Suprapubic skin (tissue), 4 donors: Measurements from ENCODE around the gene PRSS1. TPM values are rescaled to one million over a fixed set of nuclear protein-coding genes. Genes with fewer than 3 reads are reported as not detected.
"Not testable (repeated sequence)": the region's sequence is repeated elsewhere in the genome, so short reads cannot be mapped to it uniquely, and the experiment has no call there.

Experiments used
- DNase-seq, 2 donors: peaks; one replicate each; pipeline ENCODE4 v3.0.0-alpha.2; 2019; ENCODE audit warnings: low spot score in 2 of 2
- H3K27ac ChIP-seq: fragments of 200-600 bp; sonication (generic); one replicate; pipeline ENCODE4 v1.5.1; 2019
- H3K27me3 ChIP-seq: fragments of 200-600 bp; sonication (generic); one replicate; pipeline ENCODE4 v1.5.1; 2019
- H3K36me3 ChIP-seq: fragments of 200-600 bp; sonication (generic); one replicate; pipeline ENCODE4 v1.5.1; 2019
- H3K4me1 ChIP-seq: fragments of 200-600 bp; sonication (generic); one replicate; pipeline ENCODE4 v1.5.1; 2019
- H3K4me3 ChIP-seq: fragments of 200-600 bp; sonication (generic); one replicate; pipeline ENCODE4 v1.5.1; 2019; ENCODE audit warnings: mild to moderate bottlenecking
- H3K9me3 ChIP-seq: fragments of 200-600 bp; sonication (generic); one replicate; pipeline ENCODE4 v1.5.1; 2019
- EP300 ChIP-seq: sonication (generic); formaldehyde crosslinking; IDR thresholded peaks from one replicate; pipeline ENCODE4 v1.6.1; 2017; ENCODE audit warnings: antibody characterized with exemption
- POLR2A ChIP-seq, 2 donors: fragments of 450-650 bp; IDR thresholded peaks; one replicate each; pipeline ENCODE4 v1.6.1; 2017; ENCODE audit warnings: antibody characterized with exemption in 2 of 2, mild to moderate bottlenecking in 2 of 2, moderate library complexity in 2 of 2
- POLR2AphosphoS5 ChIP-seq, 3 donors: sonication (generic); formaldehyde crosslinking; IDR thresholded peaks; one replicate each; pipeline ENCODE4 v1.6.1; 2017; ENCODE audit warnings: antibody characterized with exemption in 3 of 3
- WGBS: methylation state at CpG from one replicate; pipeline ENCODE4 v1.1.5; 2018; 5-methylcytosine and 5-hydroxymethylcytosine counted together
- total RNA-seq, 4 donors: library from RNA; depleted of rRNA; stranded (reverse); fragments of >200 nt; gene quantifications; one replicate each; pipeline ENCODE4 v1.1.0, GENCODE V29; 2016
- TF ChIP-seq, protein P1 (sequence below), 2 donors: fragments of 200-600 bp in 1 of 2; fragments of 450-650 bp in 1 of 2; sonication (generic) in 1 of 2; IDR thresholded peaks; one replicate each; pipeline ENCODE4 v1.5.1; 2016 to 2019; ENCODE audit warnings: antibody characterized with exemption in 2 of 2, mild to moderate bottlenecking in 1 of 2, moderate library complexity in 1 of 2

The PRSS1 gene
- total RNA-seq, 4 donors from 2014 or later: not detected

DNA sequence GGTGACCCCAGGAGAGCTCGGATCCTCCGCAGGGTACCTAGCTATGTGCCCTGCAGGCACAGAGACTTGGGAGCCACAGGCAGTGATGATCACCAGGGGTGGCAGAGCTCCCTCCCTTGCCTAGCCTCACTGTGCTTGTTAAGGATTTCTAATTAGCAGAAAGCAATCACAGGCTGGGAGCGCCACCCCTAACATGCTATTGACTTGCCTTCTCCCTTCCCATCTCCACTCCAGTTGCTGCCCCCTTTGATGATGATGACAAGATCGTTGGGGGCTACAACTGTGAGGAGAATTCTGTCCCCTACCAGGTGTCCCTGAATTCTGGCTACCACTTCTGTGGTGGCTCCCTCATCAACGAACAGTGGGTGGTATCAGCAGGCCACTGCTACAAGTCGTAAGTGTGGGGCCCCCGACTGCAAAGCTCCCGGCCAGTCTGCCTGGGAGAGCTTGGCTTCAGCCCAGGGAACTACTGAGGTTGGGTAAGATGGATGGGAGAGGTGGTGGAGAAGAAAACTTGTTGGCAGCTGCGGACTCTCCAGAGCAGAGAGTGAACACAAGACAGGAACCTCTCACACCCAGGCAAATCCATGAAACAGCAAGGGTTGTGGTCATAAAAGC lies 1.2 kb downstream of the PRSS1 start:
- Histone ChIP-seq H3K27me3 (no peaks in the 10 kb centered on the region), H3K4me3 (no peak overlapping the region), H3K36me3 (no peaks in the 10 kb centered on the region), H3K27ac (no peak overlapping the region), H3K9me3 (no peaks in the 10 kb centered on the region), H3K4me1 (no peaks in the 10 kb centered on the region)
- TF ChIP-seq, protein P1, sequence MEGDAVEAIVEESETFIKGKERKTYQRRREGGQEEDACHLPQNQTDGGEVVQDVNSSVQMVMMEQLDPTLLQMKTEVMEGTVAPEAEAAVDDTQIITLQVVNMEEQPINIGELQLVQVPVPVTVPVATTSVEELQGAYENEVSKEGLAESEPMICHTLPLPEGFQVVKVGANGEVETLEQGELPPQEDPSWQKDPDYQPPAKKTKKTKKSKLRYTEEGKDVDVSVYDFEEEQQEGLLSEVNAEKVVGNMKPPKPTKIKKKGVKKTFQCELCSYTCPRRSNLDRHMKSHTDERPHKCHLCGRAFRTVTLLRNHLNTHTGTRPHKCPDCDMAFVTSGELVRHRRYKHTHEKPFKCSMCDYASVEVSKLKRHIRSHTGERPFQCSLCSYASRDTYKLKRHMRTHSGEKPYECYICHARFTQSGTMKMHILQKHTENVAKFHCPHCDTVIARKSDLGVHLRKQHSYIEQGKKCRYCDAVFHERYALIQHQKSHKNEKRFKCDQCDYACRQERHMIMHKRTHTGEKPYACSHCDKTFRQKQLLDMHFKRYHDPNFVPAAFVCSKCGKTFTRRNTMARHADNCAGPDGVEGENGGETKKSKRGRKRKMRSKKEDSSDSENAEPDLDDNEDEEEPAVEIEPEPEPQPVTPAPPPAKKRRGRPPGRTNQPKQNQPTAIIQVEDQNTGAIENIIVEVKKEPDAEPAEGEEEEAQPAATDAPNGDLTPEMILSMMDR (IDR thresholded peaks at IDR 0.05): no peak
- TF ChIP-seq POLR2AphosphoS5 (IDR thresholded peaks at IDR 0.05) (no peak), EP300 (no peak), POLR2A (IDR thresholded peaks at IDR 0.05) (no peak)
- DNase-seq: no peak
- 80% methylated on average over 6 of the region's 9 CpGs for WGBS

DNA sequence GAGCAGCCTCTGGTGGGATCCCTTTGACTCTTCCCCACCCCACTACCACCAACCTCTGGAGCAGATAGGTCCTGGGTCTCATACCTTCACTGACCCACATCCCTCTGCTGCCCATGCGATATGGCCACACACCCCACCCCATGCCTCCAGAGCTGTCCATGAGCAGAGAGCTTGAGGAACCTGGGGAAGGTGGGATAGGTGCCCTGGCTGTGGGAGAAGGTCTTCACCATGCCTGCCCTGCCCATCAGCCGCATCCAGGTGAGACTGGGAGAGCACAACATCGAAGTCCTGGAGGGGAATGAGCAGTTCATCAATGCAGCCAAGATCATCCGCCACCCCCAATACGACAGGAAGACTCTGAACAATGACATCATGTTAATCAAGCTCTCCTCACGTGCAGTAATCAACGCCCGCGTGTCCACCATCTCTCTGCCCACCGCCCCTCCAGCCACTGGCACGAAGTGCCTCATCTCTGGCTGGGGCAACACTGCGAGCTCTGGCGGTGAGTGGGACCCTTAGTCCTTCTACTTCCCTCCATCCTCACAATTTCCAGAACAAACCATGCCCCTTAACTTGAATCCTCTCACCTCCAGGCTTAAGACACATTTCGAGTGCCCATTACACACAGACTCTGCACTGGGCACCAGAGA lies 2.4 kb downstream of the PRSS1 start:
- DNase-seq, H3K4me1 ChIP-seq, H3K27ac ChIP-seq, H3K27me3 ChIP-seq, H3K4me3 ChIP-seq, H3K36me3 ChIP-seq, H3K9me3 ChIP-seq: not testable (repeated sequence)
- 90% methylated on average over 11 of the region's 14 CpGs for WGBS

DNA sequence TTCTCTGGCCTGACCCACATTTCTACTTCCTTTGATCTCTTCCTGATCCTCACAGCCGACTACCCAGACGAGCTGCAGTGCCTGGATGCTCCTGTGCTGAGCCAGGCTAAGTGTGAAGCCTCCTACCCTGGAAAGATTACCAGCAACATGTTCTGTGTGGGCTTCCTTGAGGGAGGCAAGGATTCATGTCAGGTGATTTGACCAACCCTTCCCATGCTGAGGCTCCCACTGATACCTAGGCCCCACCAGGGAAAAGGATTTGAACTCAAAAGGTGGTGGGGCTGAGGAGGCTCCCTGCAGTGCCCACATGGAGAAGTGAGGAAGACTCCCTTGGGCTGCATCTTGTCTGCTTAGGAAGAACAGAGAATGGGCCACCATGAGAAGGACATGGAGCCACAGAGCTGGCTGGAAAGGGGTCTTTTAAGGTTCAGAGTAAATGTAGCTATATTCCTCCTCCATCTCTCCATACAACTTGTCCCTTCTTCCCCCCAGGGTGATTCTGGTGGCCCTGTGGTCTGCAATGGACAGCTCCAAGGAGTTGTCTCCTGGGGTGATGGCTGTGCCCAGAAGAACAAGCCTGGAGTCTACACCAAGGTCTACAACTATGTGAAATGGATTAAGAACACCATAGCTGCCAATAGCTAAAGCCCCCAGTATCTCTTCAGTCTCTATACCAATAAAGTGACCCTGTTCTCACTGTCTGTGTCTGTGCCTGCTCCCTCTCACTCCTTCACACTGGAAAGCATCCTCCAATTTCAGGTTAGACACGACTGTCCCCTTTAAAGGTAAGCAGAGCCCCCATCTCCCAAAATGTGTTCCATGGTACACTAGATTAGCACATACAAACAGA lies 3.3 kb downstream of the PRSS1 start:
- Histone ChIP-seq H3K36me3 (no peaks in the 10 kb centered on the region), H3K9me3 (peaks cover 3% of the 10 kb centered on the region), H3K4me1 (no peaks in the 10 kb centered on the region), H3K27me3 (no peaks in the 10 kb centered on the region), H3K4me3 (no peak overlapping the region), H3K27ac (no peak overlapping the region)
- no peak for TF ChIP-seq EP300
- no peak for TF ChIP-seq POLR2AphosphoS5 (IDR thresholded peaks at IDR 0.05)
- TF ChIP-seq POLR2A (IDR thresholded peaks at IDR 0.05): no peak
- TF ChIP-seq, protein P1 (IDR thresholded peaks at IDR 0.05): no peak
- DNase-seq: no peak
- 50% methylated on average over 3 of the region's 3 CpGs for WGBS

DNA sequence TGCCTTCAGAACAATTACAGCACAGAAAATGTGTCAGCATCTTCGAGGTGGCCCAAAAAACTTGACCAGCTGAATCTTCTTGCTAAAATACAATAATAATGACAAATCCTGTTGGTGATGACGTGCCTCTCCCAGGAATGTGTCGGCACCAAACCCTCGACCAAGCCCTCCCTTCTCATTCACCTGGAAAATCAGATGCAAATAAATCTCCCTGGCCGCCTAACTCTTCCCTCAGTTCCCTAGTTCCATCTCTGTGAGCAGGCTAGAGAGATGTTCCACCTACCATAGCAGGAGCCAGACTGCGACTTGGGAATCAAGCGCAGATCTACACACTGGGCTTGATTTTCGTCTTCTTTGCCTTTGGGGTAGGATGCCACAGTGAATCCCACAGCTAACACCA lies 4.1 kb downstream of the PRSS1 start:
- Histone ChIP-seq H3K4me3 (no peak overlapping the region), H3K9me3 (peaks cover 3% of the 10 kb centered on the region), H3K27me3 (no peaks in the 10 kb centered on the region), H3K27ac (no peak overlapping the region), H3K36me3 (no peaks in the 10 kb centered on the region), H3K4me1 (no peaks in the 10 kb centered on the region)
- 68% methylated on average over 8 of the region's 8 CpGs for WGBS
- TF ChIP-seq EP300 (no peak), POLR2A (IDR thresholded peaks at IDR 0.05) (no peak), POLR2AphosphoS5 (IDR thresholded peaks at IDR 0.05) (no peak)
- TF ChIP-seq, protein P1 (IDR thresholded peaks at IDR 0.05): no peak
- DNase-seq: no peak

DNA sequence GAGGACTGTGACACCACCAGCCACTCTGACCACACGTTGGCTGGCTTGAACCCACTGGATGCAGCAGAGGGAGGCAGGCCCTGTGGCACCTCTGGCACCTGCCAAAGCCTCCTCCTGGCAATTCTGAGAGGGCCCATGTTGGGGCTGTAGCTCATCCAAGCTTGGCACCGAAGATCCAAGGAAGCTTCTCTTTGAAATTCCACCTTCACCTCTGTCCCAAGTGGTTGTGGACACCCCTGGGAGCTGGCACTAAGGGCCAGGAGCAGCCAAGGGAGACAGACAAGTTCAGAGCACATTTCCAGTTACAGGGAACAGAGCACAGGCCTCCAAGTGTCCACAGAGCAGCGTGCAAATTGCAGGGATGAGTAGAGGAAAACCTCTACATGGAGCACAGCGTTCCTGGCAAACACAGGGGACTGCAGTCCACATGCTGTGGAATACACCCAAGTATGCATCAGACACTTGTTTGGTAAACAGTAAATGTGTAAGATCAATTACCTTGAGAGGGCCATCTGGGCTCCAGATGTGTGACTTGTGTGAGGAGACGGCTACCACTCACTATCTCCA lies 4.7 kb downstream of the PRSS1 start:
- DNase-seq, H3K36me3 ChIP-seq, H3K27me3 ChIP-seq, H3K4me3 ChIP-seq, H3K9me3 ChIP-seq, H3K27ac ChIP-seq, H3K4me1 ChIP-seq: not testable (repeated sequence)
- WGBS: 37% methylated on average over 4 of the region's 5 CpGs
